Stimulated activated effector memory CD8-positive, alpha-beta T cell treated with anti-CD3 and anti-CD28 coated beads, Interleukin-12 subunit alpha, Interleukin-12 subunit beta, amount 100 ng/mL, for 72 hours (primary cell): ENCODE results near the gene ORAI2.
"Not testable (repeated sequence)": the region's sequence is repeated elsewhere in the genome, so short reads cannot be mapped to it uniquely, and the experiment has no call there.

ENCODE experiments used
- ATAC-seq: fragments of 150-1000 bp; cut with Tn5 transposase; 2 replicates; pipeline ENCODE4 v1.10.0; 2021
- DNase-seq, 2 donors: peaks; one replicate each; pipeline ENCODE4 v3.0.0; 2021 to 2022; ENCODE audit warnings: low spot score in 2 of 2
- H3K27ac Mint-ChIP-seq: one replicate; pipeline ENCODE4 v1.8.0; 2022; ENCODE audit warnings: mild to moderate bottlenecking, mixed read lengths
- H3K36me3 Mint-ChIP-seq: one replicate; pipeline ENCODE4 v1.8.0; 2022; ENCODE audit warnings: mild to moderate bottlenecking, mixed read lengths
- H3K4me1 Mint-ChIP-seq: one replicate; pipeline ENCODE4 v1.8.0; 2022; ENCODE audit warnings: mixed read lengths
- H3K4me3 Mint-ChIP-seq: one replicate; pipeline ENCODE4 v1.8.0; 2022; ENCODE audit warnings: mild to moderate bottlenecking, mixed read lengths
- H3K9me3 Mint-ChIP-seq: one replicate; pipeline ENCODE4 v1.8.0; 2022; ENCODE audit warnings: mixed read lengths

Gene ORAI2

GRCh38 chr7:102433219-102434038 is at the start of gene ORAI2:
ORAI2 (plus strand) TSS chr7:102433575; CDS start chr7:102438957, 5,382 bp downstream.
- ATAC-seq (peak; percentile 79), DNase-seq (peak; percentile 79 to 89)
- Mint-ChIP-seq H3K4me3 (peak within 1 kb of the TSS; percentile 90), H3K27ac (peak within 1 kb of the TSS; percentile 95), H3K9me3 (no peaks in the 10 kb centered on the region), H3K4me1 (peaks cover 41% of the 10 kb centered on the region), H3K36me3 (peaks cover 51% of the 10 kb centered on the region)

- peak overlapping the region; percentile 32 for H3K27ac Mint-ChIP-seq
- H3K9me3 Mint-ChIP-seq = no peaks in the 10 kb centered on the region
- peaks cover 90% of the 10 kb centered on the region for H3K36me3 Mint-ChIP-seq
- H3K4me3 Mint-ChIP-seq = no peak overlapping the region
- no peaks in the 10 kb centered on the region for H3K4me1 Mint-ChIP-seq
- DNase-seq (no peak), ATAC-seq (no peak)
Measured at GRCh38 chr7:102387064-102387463, 46.3 kb upstream of the ORAI2 start.

- no peaks in the 10 kb centered on the region for H3K9me3 Mint-ChIP-seq
- DNase-seq (no peak), ATAC-seq (no peak)
- H3K4me3 Mint-ChIP-seq = no peak overlapping the region
- H3K4me1 Mint-ChIP-seq = no peaks in the 10 kb centered on the region
- no peak overlapping the region for H3K27ac Mint-ChIP-seq
- H3K36me3 Mint-ChIP-seq = peaks cover 92% of the 10 kb centered on the region
Measured at GRCh38 chr7:102389810-102390209, 43.6 kb upstream of the ORAI2 start.

GRCh38 chr7:102390697-102391484 is 42.5 kb upstream of the ORAI2 start:
- DNase-seq = peak; percentile 58 to 83
- Mint-ChIP-seq H3K4me3 (no peak overlapping the region), H3K27ac (no peak overlapping the region), H3K4me1 (peaks cover 6% of the 10 kb centered on the region), H3K9me3 (no peaks in the 10 kb centered on the region), H3K36me3 (peaks cover 92% of the 10 kb centered on the region)
- ATAC-seq = peak; percentile 82

GRCh38 chr7:102392330-102392729 is 41.0 kb upstream of the ORAI2 start:
- peaks cover 92% of the 10 kb centered on the region for H3K36me3 Mint-ChIP-seq

GRCh38 chr7:102393467-102393866 is 39.9 kb upstream of the ORAI2 start:
- Mint-ChIP-seq H3K4me3 (no peak overlapping the region), H3K9me3 (no peaks in the 10 kb centered on the region), H3K36me3 (peaks cover 96% of the 10 kb centered on the region), H3K4me1 (peaks cover 15% of the 10 kb centered on the region), H3K27ac (no peak overlapping the region)
- DNase-seq (no peak), ATAC-seq (no peak)

More at GRCh38 chr7:102392330-102392729, 41.0 kb upstream of the ORAI2 start:
- no peak for DNase-seq
- ATAC-seq = no peak
- no peak overlapping the region for H3K4me3 Mint-ChIP-seq
- no peak overlapping the region for H3K27ac Mint-ChIP-seq
- H3K9me3 Mint-ChIP-seq = no peaks in the 10 kb centered on the region
- H3K4me1 Mint-ChIP-seq = peaks cover 10% of the 10 kb centered on the region

- Mint-ChIP-seq H3K9me3 (no peaks in the 10 kb centered on the region), H3K4me3 (peak overlapping the region; percentile 85), H3K4me1 (peaks cover 15% of the 10 kb centered on the region), H3K27ac (peak overlapping the region; percentile 91), H3K36me3 (peaks cover 97% of the 10 kb centered on the region)
- DNase-seq (no peak), ATAC-seq (peak; percentile 2)
Measured at GRCh38 chr7:102395592-102395872, 37.8 kb upstream of the ORAI2 start.

GRCh38 chr7:102395873-102396709 is 37.3 kb upstream of the ORAI2 start, which contains the start of gene PRKRIP1:
PRKRIP1 (plus strand) TSS chr7:102396363; CDS start chr7:102396412, 49 bp downstream.
- H3K4me3 Mint-ChIP-seq = peak within 1 kb of the TSS; percentile 85
- DNase-seq = peak; percentile 63 to 87
- no peaks in the 10 kb centered on the region for H3K9me3 Mint-ChIP-seq
- H3K4me1 Mint-ChIP-seq = peaks cover 15% of the 10 kb centered on the region
- H3K36me3 Mint-ChIP-seq = peaks cover 97% of the 10 kb centered on the region
- H3K27ac Mint-ChIP-seq = peak within 1 kb of the TSS; percentile 91
- ATAC-seq = peak; percentile 99

- no peak for DNase-seq
- peak overlapping the region; percentile 91 for H3K27ac Mint-ChIP-seq
Measured at GRCh38 chr7:102396710-102397019, 36.7 kb upstream of the ORAI2 start.

GRCh38 chr7:102398543-102398942 is 34.8 kb upstream of the ORAI2 start:
- Mint-ChIP-seq H3K4me3 (no peak overlapping the region), H3K9me3 (no peaks in the 10 kb centered on the region), H3K36me3 (peaks cover 100% of the 10 kb centered on the region), H3K4me1 (peaks cover 15% of the 10 kb centered on the region), H3K27ac (no peak overlapping the region)
- ATAC-seq (no peak), DNase-seq (no peak)

More at GRCh38 chr7:102396710-102397019, 36.7 kb upstream of the ORAI2 start:
- peaks cover 15% of the 10 kb centered on the region for H3K4me1 Mint-ChIP-seq
- ATAC-seq = no peak
- H3K4me3 Mint-ChIP-seq = peak overlapping the region; percentile 85
- H3K36me3 Mint-ChIP-seq = peaks cover 100% of the 10 kb centered on the region
- no peaks in the 10 kb centered on the region for H3K9me3 Mint-ChIP-seq

- H3K9me3 Mint-ChIP-seq = no peaks in the 10 kb centered on the region
- H3K27ac Mint-ChIP-seq = no peak overlapping the region
- peaks cover 22% of the 10 kb centered on the region for H3K4me1 Mint-ChIP-seq
- H3K36me3 Mint-ChIP-seq = peaks cover 100% of the 10 kb centered on the region
- no peak for ATAC-seq
- H3K4me3 Mint-ChIP-seq = no peak overlapping the region
- DNase-seq = no peak
Measured at GRCh38 chr7:102400360-102400759, 33.0 kb upstream of the ORAI2 start.

GRCh38 chr7:102403563-102403962 is 29.8 kb upstream of the ORAI2 start:
- H3K36me3 Mint-ChIP-seq = peaks cover 100% of the 10 kb centered on the region
- H3K4me3 Mint-ChIP-seq = no peak overlapping the region
- H3K9me3 Mint-ChIP-seq = no peaks in the 10 kb centered on the region
- no peak for DNase-seq
- H3K27ac Mint-ChIP-seq = no peak overlapping the region
- ATAC-seq = no peak
- H3K4me1 Mint-ChIP-seq = peaks cover 14% of the 10 kb centered on the region

- Mint-ChIP-seq H3K4me3 (no peak overlapping the region), H3K9me3 (no peaks in the 10 kb centered on the region), H3K4me1 (peaks cover 16% of the 10 kb centered on the region), H3K27ac (no peak overlapping the region), H3K36me3 (peaks cover 100% of the 10 kb centered on the region)
- ATAC-seq (peak; percentile 97), DNase-seq (peak; percentile 14 to 67)
Measured at GRCh38 chr7:102404005-102404861, 29.1 kb upstream of the ORAI2 start.

GRCh38 chr7:102404862-102405188 is 28.6 kb upstream of the ORAI2 start:
- not testable (repeated sequence) for H3K4me3 Mint-ChIP-seq, ATAC-seq, H3K9me3 Mint-ChIP-seq, DNase-seq, H3K27ac Mint-ChIP-seq
- peaks cover 22% of the 10 kb centered on the region for H3K4me1 Mint-ChIP-seq
- peaks cover 100% of the 10 kb centered on the region for H3K36me3 Mint-ChIP-seq
